ENCODE data around the gene MGAT5. TPM values are rescaled to one million over a fixed set of nuclear protein-coding genes. Genes with fewer than 3 reads are reported as not detected.

The MGAT5 gene
- total RNA-seq, 1 donor from 2014 or later: 21.2 TPM

- Mint-ChIP-seq H3K4me3 (no peak overlapping the region), H3K9me3 (peaks cover 4% of the 10 kb centered on the region), H3K27me3 (ENCODE audit: insufficient read depth, low read depth) (no peaks in the 10 kb centered on the region), H3K4me1 (peaks cover 6% of the 10 kb centered on the region), H3K36me3 (peaks cover 2% of the 10 kb centered on the region), H3K27ac (no peak overlapping the region)
- no peak overlapping the region for H3K4me3 ChIP-seq
- H2AFZ ChIP-seq (replicated peaks): no peak overlapping the region
- H3K9ac ChIP-seq: no peak overlapping the region
- H3K4me2 ChIP-seq: peak overlapping the region; percentile 52
- TF ChIP-seq CTCF (IDR thresholded peaks at IDR 0.05) (no peak), EZH2 (IDR thresholded peaks at IDR 0.05) (no peak), EZH2phosphoT487 (IDR thresholded peaks at IDR 0.05) (no peak)
- no peaks in the 10 kb centered on the region for H3K79me2 ChIP-seq (ENCODE audit: low read depth)
- peaks cover 39% of the 10 kb centered on the region for H3K4me1 ChIP-seq
- DNase-seq (ENCODE audit: low spot score): peak; percentile 31
- H3F3A ChIP-seq (ENCODE audit: low read depth): peaks cover 15% of the 10 kb centered on the region
- H3K36me3 ChIP-seq: no peaks in the 10 kb centered on the region
- H3K9me3 ChIP-seq (ENCODE audit: low read depth): no peaks in the 10 kb centered on the region
- peak overlapping the region; percentile 83 for H3K27ac ChIP-seq
- H4K20me1 ChIP-seq (ENCODE audit: low read depth): no peaks in the 10 kb centered on the region
- H3K27me3 ChIP-seq: no peaks in the 10 kb centered on the region
These were observed 33.4 kb upstream of the MGAT5 start for GRCh38 chr2:134220344-134220974.

- Histone ChIP-seq H3K36me3 (peaks cover 8% of the 10 kb centered on the region), H3K9ac (no peak overlapping the region), H3K27me3 (no peaks in the 10 kb centered on the region), H3K79me2 (ENCODE audit: low read depth) (peaks cover 9% of the 10 kb centered on the region), H2AFZ (replicated peaks) (no peak overlapping the region), H3K4me1 (peaks cover 48% of the 10 kb centered on the region), H4K20me1 (ENCODE audit: low read depth) (no peaks in the 10 kb centered on the region), H3K4me3 (no peak overlapping the region), H3K4me2 (no peak overlapping the region), H3F3A (ENCODE audit: low read depth) (peaks cover 15% of the 10 kb centered on the region), H3K9me3 (ENCODE audit: low read depth) (no peaks in the 10 kb centered on the region), H3K27ac (no peak overlapping the region)
- Mint-ChIP-seq H3K4me3 (no peak overlapping the region), H3K27ac (no peak overlapping the region), H3K9me3 (peaks cover 20% of the 10 kb centered on the region), H3K4me1 (peaks cover 6% of the 10 kb centered on the region), H3K36me3 (peaks cover 6% of the 10 kb centered on the region), H3K27me3 (ENCODE audit: insufficient read depth, low read depth) (no peaks in the 10 kb centered on the region)
- DNase-seq (ENCODE audit: low spot score): no peak
- TF ChIP-seq EZH2 (IDR thresholded peaks at IDR 0.05) (no peak), CTCF (IDR thresholded peaks at IDR 0.05) (no peak), EZH2phosphoT487 (IDR thresholded peaks at IDR 0.05) (no peak)
These were observed 29.9 kb upstream of the MGAT5 start for GRCh38 chr2:134224005-134224404.

GRCh38 chr2:134225173-134225572 lies 28.7 kb upstream of the MGAT5 start:
- no peak overlapping the region for H2AFZ ChIP-seq (replicated peaks)
- DNase-seq (ENCODE audit: low spot score): no peak
- no peaks in the 10 kb centered on the region for H3K9me3 ChIP-seq (ENCODE audit: low read depth)
- no peaks in the 10 kb centered on the region for H3K27me3 ChIP-seq
- Mint-ChIP-seq H3K9me3 (peaks cover 27% of the 10 kb centered on the region), H3K4me3 (no peak overlapping the region), H3K27ac (no peak overlapping the region), H3K4me1 (peaks cover 5% of the 10 kb centered on the region), H3K27me3 (ENCODE audit: insufficient read depth, low read depth) (no peaks in the 10 kb centered on the region), H3K36me3 (peaks cover 9% of the 10 kb centered on the region)
- H3K27ac ChIP-seq: no peak overlapping the region
- H4K20me1 ChIP-seq (ENCODE audit: low read depth): no peaks in the 10 kb centered on the region
- H3K4me1 ChIP-seq: peaks cover 38% of the 10 kb centered on the region
- no peak overlapping the region for H3K4me2 ChIP-seq
- H3K36me3 ChIP-seq: peaks cover 8% of the 10 kb centered on the region
- peaks cover 9% of the 10 kb centered on the region for H3K79me2 ChIP-seq (ENCODE audit: low read depth)
- TF ChIP-seq CTCF (IDR thresholded peaks at IDR 0.05): no peak
- TF ChIP-seq EZH2phosphoT487 (IDR thresholded peaks at IDR 0.05): no peak
- no peak for TF ChIP-seq EZH2 (IDR thresholded peaks at IDR 0.05)
- no peak overlapping the region for H3K4me3 ChIP-seq
- no peak overlapping the region for H3K9ac ChIP-seq
- H3F3A ChIP-seq (ENCODE audit: low read depth): peaks cover 10% of the 10 kb centered on the region
